COLO668 (cell line): ENCODE measurements around the gene FANCG.

Experiments used
- DNase-seq: peaks from one replicate; lab custom pipeline; 2025; ENCODE audit not compliant: unreplicated experiment; lab: John Stamatoyannopoulos, UW

Gene FANCG

GRCh38 chr9:35103660-35104191, 24.0 kb upstream of the FANCG start:
- DNase-seq: no peak

GRCh38 chr9:35102769-35103659, 23.3 kb upstream of the FANCG start, which contains the start of gene STOML2:
Gene STOML2 (minus strand): TSS chr9:35103131. CDS start chr9:35103094, 37 bp downstream.
- DNase-seq: peak; percentile 93

- peak; percentile 17 for DNase-seq
Measured at GRCh38 chr9:35102465-35102768, 22.7 kb upstream of the FANCG start.

GRCh38 chr9:35097573-35097972, 17.8 kb upstream of the FANCG start:
- no peak for DNase-seq

GRCh38 chr9:35096035-35096849, 16.5 kb upstream of the FANCG start, which contains the start of gene PIGO:
Gene PIGO (minus strand): TSS chr9:35096591. CDS start chr9:35095565, 1,026 bp downstream.
- DNase-seq: peak; percentile 92

- no peak for DNase-seq
Measured at GRCh38 chr9:35091536-35091935, 11.8 kb upstream of the FANCG start.

GRCh38 chr9:35089434-35089833, 9.7 kb upstream of the FANCG start:
- DNase-seq: no peak

GRCh38 chr9:35085078-35085477, 5.3 kb upstream of the FANCG start:
- no peak for DNase-seq

GRCh38 chr9:35079041-35079425, 709 bp downstream of the FANCG start:
- DNase-seq: peak; percentile 27

GRCh38 chr9:35078066-35078465, 1.7 kb downstream of the FANCG start:
- no peak for DNase-seq

GRCh38 chr9:35076848-35077247, 2.9 kb downstream of the FANCG start:
- no peak for DNase-seq

GRCh38 chr9:35075358-35075757, 4.4 kb downstream of the FANCG start:
- DNase-seq: no peak

- no peak for DNase-seq
Measured at GRCh38 chr9:35074791-35075190, 5.0 kb downstream of the FANCG start.

- no peak for DNase-seq
Measured at GRCh38 chr9:35074141-35074540, 5.6 kb downstream of the FANCG start.

- no peak for DNase-seq
Measured at GRCh38 chr9:35073279-35073612, 6.5 kb downstream of the FANCG start.

GRCh38 chr9:35072461-35073278, 7.1 kb downstream of the FANCG start, which contains the start of gene VCP:
Gene VCP (minus strand): TSS chr9:35072625. CDS start chr9:35072353, 272 bp downstream.
- DNase-seq: peak; percentile 96

- peak; percentile 90 for DNase-seq
Measured at GRCh38 chr9:35071814-35072460, 7.8 kb downstream of the FANCG start.

GRCh38 chr9:35070823-35071813, 8.6 kb downstream of the FANCG start:
- DNase-seq: no peak

GRCh38 chr9:35069020-35069419, 10.7 kb downstream of the FANCG start:
- no peak for DNase-seq
